Astrocyte of the cerebellum (primary cell): ENCODE measurements around the gene THYN1.
"Not testable (repeated sequence)": the region's sequence is repeated elsewhere in the genome, so short reads cannot be mapped to it uniquely, and the experiment has no call there.

Source experiments
- DNase-seq: peaks from one replicate; pipeline ENCODE4 v3.0.0-alpha.2; 2011; ENCODE audit warnings: low read depth
- H3K4me3 ChIP-seq: 2 replicates; pipeline ENCODE4 v1.5.1; 2011; ENCODE audit warnings: mild to moderate bottlenecking, low read depth, low read length, moderate library complexity
- CTCF ChIP-seq: IDR thresholded peaks from 2 replicates; pipeline ENCODE4 v1.5.1; 2012; ENCODE audit warnings: low read length, low read depth, moderate library complexity, mild to moderate bottlenecking; ENCODE audit errors: missing control alignments
- in situ Hi-C: cut with HindIII; loops from 2 replicates; pipeline ENCODE4 v1.10.0; 2017; ENCODE audit warnings: low sequenced_read_pairs

Gene THYN1

GRCh38 chr11:134289789-134290188 is 36.6 kb upstream of the THYN1 start:
- no peak for DNase-seq
- H3K4me3 ChIP-seq, result no peak overlapping the region
- TF ChIP-seq CTCF, result no peak
- in situ Hi-C loops, result no loop called here

- in situ Hi-C loops, result no loop called here
- no peak for DNase-seq
- no peak overlapping the region for H3K4me3 ChIP-seq
- TF ChIP-seq CTCF, result no peak
Measured at GRCh38 chr11:134289167-134289566, 36.0 kb upstream of the THYN1 start.

- H3K4me3 ChIP-seq, result no peak overlapping the region
- in situ Hi-C loops, result no loop called here
Measured at GRCh38 chr11:134288486-134288885, 35.3 kb upstream of the THYN1 start.

GRCh38 chr11:134287561-134287960 is 34.4 kb upstream of the THYN1 start:
- no peak for DNase-seq
- in situ Hi-C loops, result no loop called here

More at GRCh38 chr11:134288486-134288885, 35.3 kb upstream of the THYN1 start:
- no peak for TF ChIP-seq CTCF
- no peak for DNase-seq

GRCh38 chr11:134284349-134284748 is 31.2 kb upstream of the THYN1 start:
- in situ Hi-C loops, H3K4me3 ChIP-seq, DNase-seq: not testable (repeated sequence)

More at GRCh38 chr11:134287561-134287960, 34.4 kb upstream of the THYN1 start:
- no peak overlapping the region for H3K4me3 ChIP-seq
- TF ChIP-seq CTCF, result no peak

GRCh38 chr11:134283461-134284230 is 30.5 kb upstream of the THYN1 start:
- in situ Hi-C loops, result no loop called here
- DNase-seq, result no peak

More at GRCh38 chr11:134283461-134284230, 30.5 kb upstream of the THYN1 start:
- H3K4me3 ChIP-seq, result no peak overlapping the region
- TF ChIP-seq CTCF, result no peak
